Lung (tissue), 12 donors: ENCODE data around the gene DYRK2. TPM values are rescaled to one million over a fixed set of nuclear protein-coding genes. Genes with fewer than 3 reads are reported as not detected.
"Not testable (repeated sequence)": the region's sequence is repeated elsewhere in the genome, so short reads cannot be mapped to it uniquely, and the experiment has no call there.

ENCODE experiments used
- ATAC-seq: fragments of 200-7000 bp; cut with Tn5 transposase; one replicate; pipeline ENCODE4 v1.9.1; 2020; ENCODE audit warnings: moderate number of reproducible peaks; ENCODE audit not compliant: insufficient read depth, low FRiP score
- DNase-seq, 3 donors: peaks; one replicate each; pipeline ENCODE4 v3.0.0-alpha.2; 2013 to 2017
- H3K27ac ChIP-seq, 2 donors: one replicate each; pipeline ENCODE4 v1.5.1; 2013; ENCODE audit warnings: mild to moderate bottlenecking in 2 of 2, moderate library complexity in 2 of 2, control low read depth in 1 of 2, inconsistent platforms in 1 of 2, low read depth in 1 of 2, low read length in 1 of 2
- H3K27me3 ChIP-seq, 3 donors: one replicate each; pipeline ENCODE4 v1.5.1; 2013; ENCODE audit warnings: low read length in 2 of 3; ENCODE audit not compliant: control insufficient read depth in 3 of 3, insufficient read depth in 3 of 3
- H3K36me3 ChIP-seq, 4 donors: one replicate each; pipeline ENCODE4 v1.5.1; 2013; ENCODE audit warnings: low read length in 4 of 4, mild to moderate bottlenecking in 1 of 4, moderate library complexity in 1 of 4; ENCODE audit not compliant: control insufficient read depth in 4 of 4, insufficient read depth in 4 of 4
- H3K4me1 ChIP-seq, 5 donors: one replicate each; pipeline ENCODE4 v1.5.1; 2013; ENCODE audit warnings: low read length in 5 of 5, mild to moderate bottlenecking in 2 of 5, moderate library complexity in 1 of 5; ENCODE audit not compliant: control insufficient read depth in 5 of 5, insufficient read depth in 5 of 5
- H3K4me3 ChIP-seq: one replicate; pipeline ENCODE4 v1.5.1; 2013; ENCODE audit warnings: mild to moderate bottlenecking, control low read depth, moderate library complexity
- H3K9ac ChIP-seq, 2 donors: one replicate each; pipeline ENCODE4 v1.5.1; 2013; ENCODE audit warnings: low read length in 2 of 2, control low read depth in 1 of 2; ENCODE audit not compliant: insufficient read depth in 1 of 2
- H3K9me3 ChIP-seq, 4 donors: one replicate each; pipeline ENCODE4 v1.5.1; 2013; ENCODE audit warnings: low read length in 3 of 4, mild to moderate bottlenecking in 1 of 4, moderate library complexity in 1 of 4; ENCODE audit not compliant: control insufficient read depth in 4 of 4, insufficient read depth in 3 of 4
- WGBS, 2 donors: extraction: QIAGEN DNeasy Blood & Tissue Kit; methylation state at CpG; one replicate each; pipeline ENCODE4 v1.1.7; 2013; 5-methylcytosine and 5-hydroxymethylcytosine counted together
- polyA plus RNA-seq, 2 donors: library from polyadenylated mRNA; stranded (reverse); fragments of 200-250 nt; gene quantifications; one replicate each; pipeline ENCODE4 v1.2.1, GENCODE V29; 2013
- total RNA-seq, 2 donors: library from RNA; depleted of rRNA in 1 of 2; stranded (reverse); fragments of >200 nt in 1 of 2; gene quantifications; one replicate each; pipeline ENCODE4 v1.2.1, GENCODE V29; 2014 to 2021
- TF ChIP-seq, protein P1 (sequence below): IDR thresholded peaks from 2 replicates; pipeline ENCODE4 v1.5.1; 2012; ENCODE audit warnings: mild to moderate bottlenecking; ENCODE audit errors: control extremely low read depth, extremely low read depth
- donor health status: control.
- donor health status: control.
- donor health status: Bipolar disorder and iron deficiency.
- donor health status: healthy.
- donor health status: DM: yes; HTN: yes; CAD: no.

DYRK2 gene
- total and polyA plus RNA-seq, 4 donors: 3.1 to 34.9 (median 12.7) TPM

DNA sequence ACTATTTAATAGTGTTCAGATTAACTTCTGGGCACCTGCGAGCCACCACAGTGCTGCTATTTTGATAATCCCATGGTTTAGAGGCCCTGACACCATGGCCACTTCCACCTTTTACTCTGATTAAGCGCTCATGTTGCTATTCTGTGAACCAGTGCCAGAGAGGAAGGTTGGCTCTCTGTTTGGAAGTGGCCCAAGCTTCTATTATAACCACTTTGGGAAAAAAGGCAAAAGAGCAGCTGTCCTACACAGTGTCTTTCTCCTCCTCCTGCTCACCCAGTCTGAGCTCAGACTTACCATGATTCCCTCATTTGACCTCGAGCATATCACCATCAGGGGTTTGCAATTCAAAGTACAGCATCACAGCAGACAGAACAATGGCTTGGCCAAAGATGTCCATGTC is 23.3 kb downstream of the DYRK2 start:
- Histone ChIP-seq H3K4me1 (peaks cover 0 to 10% (median 0%) of the 10 kb centered on the region in 5 donors), H3K9me3 (peaks cover 0 to 3% (median 0%) of the 10 kb centered on the region in 4 donors), H3K9ac (no peak overlapping the region), H3K27ac (peak overlapping the region in 1 of 2 donors; percentile 81), H3K27me3 (no peaks in the 10 kb centered on the region), H3K4me3 (no peak overlapping the region), H3K36me3 (no peaks in the 10 kb centered on the region)
- no peak for DNase-seq
- ATAC-seq: no peak
- WGBS, 2 donors: 86 to 94% methylated on average over 3 of the region's 3 CpGs
- TF ChIP-seq, protein P1, sequence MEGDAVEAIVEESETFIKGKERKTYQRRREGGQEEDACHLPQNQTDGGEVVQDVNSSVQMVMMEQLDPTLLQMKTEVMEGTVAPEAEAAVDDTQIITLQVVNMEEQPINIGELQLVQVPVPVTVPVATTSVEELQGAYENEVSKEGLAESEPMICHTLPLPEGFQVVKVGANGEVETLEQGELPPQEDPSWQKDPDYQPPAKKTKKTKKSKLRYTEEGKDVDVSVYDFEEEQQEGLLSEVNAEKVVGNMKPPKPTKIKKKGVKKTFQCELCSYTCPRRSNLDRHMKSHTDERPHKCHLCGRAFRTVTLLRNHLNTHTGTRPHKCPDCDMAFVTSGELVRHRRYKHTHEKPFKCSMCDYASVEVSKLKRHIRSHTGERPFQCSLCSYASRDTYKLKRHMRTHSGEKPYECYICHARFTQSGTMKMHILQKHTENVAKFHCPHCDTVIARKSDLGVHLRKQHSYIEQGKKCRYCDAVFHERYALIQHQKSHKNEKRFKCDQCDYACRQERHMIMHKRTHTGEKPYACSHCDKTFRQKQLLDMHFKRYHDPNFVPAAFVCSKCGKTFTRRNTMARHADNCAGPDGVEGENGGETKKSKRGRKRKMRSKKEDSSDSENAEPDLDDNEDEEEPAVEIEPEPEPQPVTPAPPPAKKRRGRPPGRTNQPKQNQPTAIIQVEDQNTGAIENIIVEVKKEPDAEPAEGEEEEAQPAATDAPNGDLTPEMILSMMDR: no peak

DNA sequence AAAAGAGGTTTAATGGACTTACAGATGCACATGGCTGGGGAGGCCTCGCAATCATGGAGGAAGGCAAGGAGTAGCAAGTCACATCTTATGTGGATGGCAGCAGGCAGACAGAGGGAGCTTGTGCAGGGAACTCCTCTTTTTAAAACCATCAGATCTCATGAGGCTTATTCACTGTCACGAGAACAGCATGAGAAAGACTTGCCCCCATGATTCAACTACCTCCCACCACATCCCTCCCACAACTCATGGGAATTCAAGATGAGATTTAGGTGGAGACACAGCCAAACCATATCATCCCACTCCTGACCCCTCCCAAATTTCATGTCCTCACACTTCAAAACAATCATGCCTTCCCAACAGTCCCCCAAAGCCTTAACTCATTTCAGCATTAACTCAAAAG is 24.0 kb downstream of the DYRK2 start:
- not testable (repeated sequence) for H3K4me1 ChIP-seq, H3K36me3 ChIP-seq, H3K4me3 ChIP-seq, H3K27ac ChIP-seq, H3K9ac ChIP-seq, ATAC-seq, DNase-seq, H3K9me3 ChIP-seq, H3K27me3 ChIP-seq
- WGBS, 2 donors: 94 to 96% methylated on average over 2 of the region's 2 CpGs

DNA sequence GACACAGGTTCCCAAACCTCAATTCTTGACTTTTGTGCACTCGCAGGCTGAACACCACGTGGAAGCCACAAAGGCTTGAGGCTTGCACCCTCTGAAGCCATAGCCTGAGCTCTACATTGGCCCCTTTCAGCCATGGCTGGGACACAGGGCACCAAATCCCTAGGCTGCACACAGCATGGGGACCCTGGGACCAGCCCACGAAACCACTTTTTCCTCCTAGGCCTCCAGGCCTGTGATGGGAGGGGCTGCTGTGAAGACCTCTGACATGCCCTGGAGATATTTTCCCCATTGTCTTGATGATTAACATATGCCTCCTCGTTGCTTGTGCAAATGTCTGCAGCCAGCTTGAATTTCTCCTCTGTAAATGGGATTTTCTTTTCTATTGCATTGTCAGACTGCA is 25.0 kb downstream of the DYRK2 start:
- not testable (repeated sequence) for H3K9ac ChIP-seq, H3K4me3 ChIP-seq, DNase-seq, ATAC-seq, H3K27ac ChIP-seq, H3K36me3 ChIP-seq, H3K4me1 ChIP-seq, H3K27me3 ChIP-seq, H3K9me3 ChIP-seq
- 91 to 93% methylated on average over 4 of the region's 4 CpGs for WGBS, 2 donors

DNA sequence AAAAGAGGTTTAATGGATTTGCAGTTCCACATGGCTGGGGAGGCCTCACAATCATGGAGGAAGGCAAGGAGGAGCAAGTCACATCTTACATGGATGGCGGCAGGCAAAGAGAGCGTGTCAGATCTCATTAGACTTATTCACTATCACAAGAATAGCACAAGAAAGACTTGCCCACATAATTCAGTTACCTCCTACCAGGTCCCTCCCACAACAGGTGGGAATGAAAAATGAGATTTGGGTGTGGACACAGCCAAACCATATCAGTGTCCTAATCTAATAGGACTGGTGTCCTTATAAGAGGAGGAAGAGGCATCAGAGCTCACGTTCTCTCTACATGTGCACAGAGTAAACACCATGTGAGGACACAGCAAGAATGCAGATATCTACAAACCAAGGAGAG is 25.9 kb downstream of the DYRK2 start:
- no peak for DNase-seq
- peaks cover 0 to 5% (median 0%) of the 10 kb centered on the region in 5 donors for H3K4me1 ChIP-seq
- WGBS, 2 donors: 98 to 99% methylated on average over 3 of the region's 3 CpGs
- H3K9ac ChIP-seq: no peak overlapping the region
- no peak overlapping the region for H3K4me3 ChIP-seq
- H3K27ac ChIP-seq: no peak overlapping the region
- no peaks in the 10 kb centered on the region for H3K27me3 ChIP-seq
- no peak for ATAC-seq
- TF ChIP-seq, protein P1: no peak
- no peaks in the 10 kb centered on the region for H3K36me3 ChIP-seq
- H3K9me3 ChIP-seq: peaks cover 0 to 3% (median 0%) of the 10 kb centered on the region in 4 donors

DNA sequence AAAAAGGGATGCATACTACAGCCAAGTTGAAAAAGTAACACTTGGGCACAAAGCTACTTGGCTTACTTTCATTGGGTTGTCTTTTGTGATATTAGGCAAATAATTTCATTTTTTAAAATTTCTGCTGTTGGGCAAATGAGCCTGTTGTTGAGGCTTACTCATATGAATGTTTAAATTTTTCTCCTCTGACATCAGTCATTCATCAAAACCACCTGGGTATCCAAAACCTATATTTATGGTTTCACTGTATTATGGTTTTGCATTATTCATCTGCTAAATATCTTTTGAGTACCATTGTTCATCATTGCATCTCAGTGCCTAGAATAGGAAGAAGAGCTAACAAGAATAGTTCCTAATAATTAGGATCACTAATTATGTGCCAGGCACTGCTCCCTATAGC is 28.1 kb downstream of the DYRK2 start:
- Histone ChIP-seq H3K36me3 (no peaks in the 10 kb centered on the region), H3K4me3 (no peak overlapping the region), H3K27ac (no peak overlapping the region), H3K9ac (no peak overlapping the region), H3K4me1 (peaks cover 0 to 4% (median 0%) of the 10 kb centered on the region in 5 donors), H3K9me3 (peaks cover 0 to 3% (median 0%) of the 10 kb centered on the region in 4 donors), H3K27me3 (no peaks in the 10 kb centered on the region)
- DNase-seq: no peak
- TF ChIP-seq, protein P1: no peak
- no peak for ATAC-seq
